HG03159 (cell line): Measurements from ENCODE around the gene TEDC2.
"Not testable (repeated sequence)": the region's sequence is repeated elsewhere in the genome, so short reads cannot be mapped to it uniquely, and the experiment has no call there.

Source experiments
- ATAC-seq: cut with Tn5 transposase; IDR thresholded peaks from one replicate; pipeline ENCODE4 v1.9.1; 2021; ENCODE audit warnings: mild to moderate bottlenecking, moderate library complexity; ENCODE audit not compliant: unreplicated experiment

TEDC2 gene

DNA sequence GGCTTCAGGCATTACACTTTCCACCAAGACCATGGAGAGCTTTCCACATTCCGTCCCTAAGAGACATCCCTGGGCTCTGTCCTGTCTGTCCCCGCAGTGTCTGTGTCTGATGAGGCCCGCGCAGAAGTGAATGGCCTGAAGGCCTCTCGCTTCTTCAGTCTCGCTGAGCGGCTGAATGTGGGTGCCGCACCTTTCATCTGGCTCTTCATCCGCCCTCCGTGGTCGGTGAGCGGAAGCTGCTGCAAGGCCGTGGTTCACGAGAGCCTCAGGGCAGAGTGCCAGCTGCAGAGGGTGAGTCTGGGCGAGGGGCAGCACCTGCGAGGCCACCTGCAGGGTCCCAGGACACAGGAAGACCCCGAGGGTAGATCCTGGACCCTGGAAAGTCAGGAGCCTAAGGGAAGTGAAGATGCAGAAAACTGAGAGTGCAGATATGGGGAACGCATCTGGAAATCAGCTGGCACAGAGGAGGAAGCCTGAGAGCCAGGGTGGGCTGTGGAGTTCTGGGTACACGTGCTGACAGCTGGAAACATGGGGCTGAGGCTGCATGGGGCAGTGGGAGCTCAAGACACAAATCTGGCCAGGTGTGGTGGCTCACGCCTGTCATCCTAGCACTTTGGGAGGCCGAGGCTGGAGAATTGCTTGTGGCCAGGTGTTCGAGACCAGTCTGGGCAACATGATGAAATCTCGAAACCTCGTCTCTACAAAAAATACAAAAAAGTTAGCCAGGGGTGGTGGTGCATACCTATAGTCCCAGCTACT lies 22.7 kb upstream of the TEDC2 start:
- ATAC-seq, result no peak

DNA sequence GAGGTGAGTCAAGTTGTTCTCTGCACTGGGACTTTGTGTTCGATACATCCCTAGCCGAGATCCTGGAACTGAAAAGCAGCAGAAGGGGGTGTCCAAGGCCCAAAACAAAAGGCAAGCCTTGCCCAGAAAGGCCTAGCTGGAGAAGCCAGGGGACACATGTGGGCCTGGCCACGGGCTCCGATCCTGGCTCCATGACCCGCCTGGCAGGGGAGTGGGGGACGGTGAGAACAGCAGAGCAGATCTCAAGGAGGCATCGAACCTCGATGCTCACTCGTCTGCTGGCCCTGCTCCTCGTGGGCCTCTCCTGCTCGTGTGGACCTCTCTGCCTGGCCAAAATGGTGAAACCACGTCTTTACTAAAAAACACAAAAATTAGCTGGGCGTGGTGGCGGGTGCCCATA lies 21.8 kb upstream of the TEDC2 start:
- no peak for ATAC-seq

DNA sequence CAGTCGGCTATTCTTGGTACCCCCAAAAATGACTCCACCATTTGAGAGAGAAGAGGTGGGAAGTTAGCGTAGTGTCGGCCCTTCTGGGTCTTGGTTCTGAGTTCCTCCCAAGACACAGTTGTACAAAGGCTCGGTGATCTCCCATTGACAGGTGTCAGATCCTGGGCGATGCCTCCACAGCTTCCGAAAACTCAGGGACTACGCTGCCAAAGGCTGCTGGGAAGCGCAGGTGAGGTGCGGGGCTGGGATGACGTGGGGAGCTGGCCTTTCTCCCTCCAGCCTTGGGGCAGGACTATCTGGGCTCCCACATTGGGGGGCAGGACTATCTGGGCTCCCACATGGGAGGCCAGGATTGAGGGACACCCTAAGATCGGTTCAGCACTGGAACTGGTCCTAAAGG lies 20.3 kb upstream of the TEDC2 start:
- no peak for ATAC-seq

DNA sequence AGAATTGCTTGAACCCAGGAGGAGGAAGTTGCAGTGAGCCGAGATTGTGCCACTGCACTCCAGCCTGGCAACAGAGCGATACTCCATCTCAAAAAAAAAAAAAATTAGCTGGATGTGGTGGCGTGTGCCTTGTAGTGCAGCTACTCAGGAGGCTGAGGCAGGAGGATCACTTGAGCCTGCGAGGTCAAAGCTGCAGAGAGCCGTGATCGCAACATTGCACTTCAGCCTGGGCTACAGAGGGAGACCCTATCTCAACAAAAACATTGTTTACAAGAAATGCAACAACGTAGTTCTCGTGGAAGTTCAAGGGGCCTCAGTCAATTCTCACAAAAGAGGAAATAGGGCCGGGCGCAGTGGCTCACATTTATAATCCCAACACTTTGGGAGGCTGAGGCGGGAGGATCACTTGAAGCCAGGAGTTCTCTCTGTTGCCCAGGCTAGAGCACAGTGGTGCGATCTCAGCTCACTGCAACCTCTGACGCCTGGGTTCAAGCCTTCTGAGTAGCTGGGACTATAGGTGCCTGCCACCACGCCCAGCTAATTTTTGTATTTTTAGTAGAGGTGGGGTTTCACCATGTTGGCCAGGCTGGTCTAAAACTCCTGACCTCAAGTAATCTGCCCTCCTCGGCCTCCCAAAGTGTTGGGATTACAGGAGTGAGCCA lies 18.6 kb upstream of the TEDC2 start:
- ATAC-seq, result not testable (repeated sequence)

DNA sequence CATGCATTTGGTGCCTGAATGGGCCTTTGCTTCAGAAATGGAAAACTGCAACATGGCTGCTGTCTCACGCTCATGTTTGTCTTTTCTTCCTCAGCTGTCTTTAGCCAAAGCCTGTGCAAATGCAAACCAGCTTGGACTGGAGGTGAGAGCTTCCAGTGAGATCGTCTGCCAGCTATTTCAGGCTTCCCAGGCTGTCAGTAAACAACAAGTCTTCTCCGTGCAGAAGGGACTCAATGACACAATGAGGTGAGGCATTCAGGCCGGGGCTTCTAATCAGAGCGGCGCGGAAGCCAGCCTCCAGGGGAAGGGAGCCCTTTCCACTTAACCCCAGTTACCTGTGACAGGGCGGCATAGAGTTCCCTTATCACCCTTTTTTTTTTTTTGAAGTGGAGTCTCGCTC lies 16.4 kb upstream of the TEDC2 start:
- ATAC-seq, result no peak

DNA sequence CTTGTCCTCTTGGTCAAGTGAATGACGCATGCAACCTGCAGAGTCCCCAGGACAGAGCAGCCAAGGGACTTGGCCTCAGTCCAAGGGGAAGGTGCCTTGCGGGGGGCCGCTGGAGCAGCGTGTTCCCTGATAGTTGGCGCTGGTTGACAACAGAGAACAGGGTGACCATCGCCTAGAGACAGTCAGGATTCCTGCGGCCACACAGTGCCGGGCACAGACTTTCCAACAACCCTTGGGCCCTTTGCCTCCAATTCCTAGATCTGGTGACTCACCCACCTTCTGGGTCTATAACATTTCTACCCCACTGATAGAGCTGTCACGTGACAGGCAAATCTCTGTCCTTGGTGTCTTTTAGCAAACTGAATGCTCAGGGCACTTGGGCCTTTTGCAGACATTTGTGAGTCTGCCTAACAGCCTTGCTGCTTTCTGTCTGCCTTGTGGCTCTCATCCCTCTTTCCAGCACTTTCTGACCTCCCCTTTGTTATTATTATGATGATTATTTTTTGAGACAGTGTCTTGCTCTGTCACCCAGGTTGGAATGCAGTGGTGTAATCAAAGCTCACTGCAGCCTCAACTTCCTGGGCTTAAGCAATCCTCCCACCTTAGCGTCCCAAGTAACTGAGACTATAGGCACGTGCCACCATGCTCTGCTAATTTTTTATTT lies 11.9 kb upstream of the TEDC2 start:
- ATAC-seq, result no peak

DNA sequence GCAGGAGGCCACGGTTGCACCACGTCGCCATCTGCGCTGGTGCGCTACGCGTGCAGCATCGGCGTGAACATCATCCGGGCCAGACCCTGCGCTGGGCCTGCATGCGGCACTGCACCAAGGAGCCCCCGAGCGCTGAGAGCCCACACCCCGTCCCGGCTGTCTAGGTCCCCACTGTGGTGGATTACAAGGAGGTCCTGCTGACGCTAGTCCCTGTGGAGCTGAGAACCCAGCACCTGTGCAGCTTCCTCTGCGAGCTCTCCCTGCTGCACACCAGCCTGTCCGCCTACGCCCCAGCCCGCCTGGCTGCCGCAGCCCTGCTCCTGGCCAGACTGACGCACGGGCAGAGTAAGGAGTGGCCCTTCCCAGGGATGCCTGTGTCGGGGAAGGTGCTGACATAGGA lies 10.8 kb upstream of the TEDC2 start:
- no peak for ATAC-seq

DNA sequence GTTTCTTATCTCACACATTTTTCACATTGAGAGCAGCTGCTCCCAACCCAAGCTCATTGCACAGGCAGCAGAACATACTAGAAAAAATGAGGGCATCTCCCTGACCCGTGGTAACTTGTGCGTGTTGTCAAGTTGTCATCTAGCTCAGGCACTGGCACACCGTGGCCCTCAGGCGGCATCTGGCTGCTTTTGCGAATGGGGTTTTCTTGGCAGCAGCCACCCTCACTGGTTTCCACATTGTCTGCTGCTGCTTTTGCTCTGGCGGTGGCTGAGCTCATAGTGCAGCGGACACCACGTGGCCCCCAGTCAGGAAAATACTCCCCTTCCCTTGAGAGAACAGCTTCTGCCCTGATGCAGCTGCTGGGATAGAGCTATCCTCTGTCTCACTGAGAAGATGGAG lies 9.4 kb upstream of the TEDC2 start:
- ATAC-seq, result no peak

DNA sequence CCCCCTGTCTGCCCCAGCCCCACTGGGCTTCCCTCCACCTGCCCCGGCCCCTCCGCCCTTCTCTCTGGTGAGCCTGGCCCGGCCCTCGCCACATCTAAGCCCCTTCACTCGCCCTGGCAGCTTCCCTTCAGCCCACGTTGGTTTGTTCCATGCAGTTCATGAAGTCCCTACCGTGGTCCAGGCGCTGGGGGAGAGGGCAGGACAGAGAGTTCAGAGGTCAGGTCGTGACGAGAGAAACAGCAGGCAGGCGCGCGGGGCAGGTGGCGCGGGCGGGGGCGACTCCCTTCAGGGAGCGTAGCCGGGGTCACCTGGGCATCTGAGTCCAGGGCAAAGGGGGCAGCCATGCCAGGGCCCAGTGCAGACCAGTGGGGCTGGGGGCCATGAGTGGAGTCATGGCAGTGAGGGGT lies 8.9 kb upstream of the TEDC2 start:
- no peak for ATAC-seq

DNA sequence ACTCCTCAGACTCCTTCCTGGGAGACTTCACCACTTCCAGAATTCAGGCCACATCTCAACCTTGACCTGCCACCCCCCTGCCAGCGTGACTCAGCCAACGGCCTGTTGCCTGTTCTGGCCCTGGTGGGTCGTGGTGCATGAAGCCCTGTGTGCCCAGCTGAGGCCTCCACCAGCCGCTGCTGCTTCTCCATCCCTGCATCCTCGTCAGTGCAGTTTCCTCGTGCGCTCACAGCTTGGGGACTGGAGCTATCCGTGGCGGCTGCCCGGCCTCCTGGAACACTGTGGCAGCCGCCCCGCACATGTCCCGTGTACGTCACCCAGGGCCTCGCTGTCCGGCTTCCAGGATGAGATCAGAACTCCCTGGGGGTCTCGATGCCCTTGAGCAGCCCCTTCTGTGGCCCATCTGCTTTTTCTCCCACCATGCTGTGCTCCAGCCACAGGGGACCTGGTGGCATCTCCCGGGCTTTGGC lies 8.0 kb upstream of the TEDC2 start:
- ATAC-seq, result no peak

DNA sequence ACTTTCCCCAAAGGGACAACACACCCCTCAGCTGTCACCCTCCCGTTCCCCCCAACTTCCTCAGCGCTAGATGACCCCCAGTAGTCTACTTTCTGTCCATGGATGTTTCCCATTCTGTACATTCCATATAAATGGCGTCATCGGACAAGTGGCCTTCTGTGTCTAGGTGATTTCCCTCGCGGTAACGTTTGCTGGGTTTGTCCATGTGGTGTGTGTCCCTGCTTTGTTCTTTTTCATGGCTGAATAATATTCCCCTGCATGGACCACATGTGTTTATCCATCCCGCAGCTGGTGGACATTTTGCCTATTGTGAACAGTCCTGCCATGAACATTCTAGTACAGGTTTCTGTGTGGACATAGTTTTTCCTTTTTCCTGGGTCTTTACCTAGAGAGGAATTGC lies 7.3 kb upstream of the TEDC2 start:
- ATAC-seq, result no peak

DNA sequence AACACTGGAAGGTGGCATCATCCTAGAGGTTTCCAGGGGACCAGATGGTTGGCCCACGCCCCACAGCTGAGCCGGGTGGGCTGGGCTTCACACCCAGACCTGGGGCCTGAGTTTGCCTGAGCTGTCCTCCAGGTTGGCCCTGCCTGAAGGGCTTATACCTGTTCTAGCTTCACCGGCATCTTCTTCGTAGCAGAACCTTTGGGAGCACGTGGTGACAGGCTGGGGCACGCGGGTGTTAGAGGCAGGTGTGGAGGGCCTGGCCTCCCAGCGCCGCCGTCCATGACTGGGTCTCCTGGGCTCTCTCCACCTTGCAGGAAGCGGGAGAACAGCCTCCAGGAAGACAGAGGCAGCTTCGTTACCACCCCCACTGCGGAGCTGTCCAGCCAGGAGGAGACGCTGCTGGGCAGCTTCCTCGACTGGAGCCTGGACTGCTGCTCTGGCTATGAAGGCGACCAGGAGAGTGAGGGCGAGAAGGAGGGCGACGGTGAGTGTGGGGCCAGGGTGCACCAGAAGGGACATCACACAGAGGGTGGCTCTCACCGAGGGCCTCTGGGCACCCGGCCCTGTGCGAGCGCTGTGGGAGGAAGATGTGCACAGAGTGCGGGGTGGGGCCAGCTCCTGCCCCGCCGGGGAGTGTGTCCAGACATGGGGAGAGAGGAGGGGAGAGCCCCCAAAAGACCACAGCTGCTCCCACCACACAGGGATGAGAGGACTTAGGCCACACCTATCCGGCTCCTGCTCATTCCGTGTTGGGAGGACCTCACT lies 4.6 kb upstream of the TEDC2 start:
- no peak for ATAC-seq

DNA sequence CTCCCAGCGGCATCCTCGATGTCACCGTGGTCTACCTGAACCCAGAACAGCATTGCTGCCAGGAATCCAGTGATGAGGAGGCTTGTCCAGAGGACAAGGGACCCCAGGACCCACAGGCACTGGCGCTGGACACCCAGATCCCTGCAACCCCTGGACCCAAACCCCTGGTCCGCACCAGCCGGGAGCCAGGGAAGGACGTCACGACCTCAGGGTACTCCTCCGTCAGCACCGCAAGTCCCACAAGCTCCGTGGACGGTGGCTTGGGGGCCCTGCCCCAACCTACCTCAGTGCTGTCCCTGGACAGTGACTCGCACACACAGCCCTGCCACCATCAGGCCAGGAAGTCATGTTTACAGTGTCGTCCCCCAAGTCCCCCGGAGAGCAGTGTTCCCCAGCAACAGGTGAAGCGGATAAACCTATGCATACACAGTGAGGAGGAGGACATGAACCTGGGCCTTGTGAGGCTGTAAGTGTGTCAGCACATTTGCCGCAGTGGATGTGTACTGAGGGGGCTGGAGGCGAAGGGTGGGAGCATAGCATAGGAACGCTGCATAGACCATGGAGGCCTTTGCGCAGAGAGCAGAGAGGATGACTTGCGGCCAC lies 3.3 kb upstream of the TEDC2 start:
- no peak for ATAC-seq

DNA sequence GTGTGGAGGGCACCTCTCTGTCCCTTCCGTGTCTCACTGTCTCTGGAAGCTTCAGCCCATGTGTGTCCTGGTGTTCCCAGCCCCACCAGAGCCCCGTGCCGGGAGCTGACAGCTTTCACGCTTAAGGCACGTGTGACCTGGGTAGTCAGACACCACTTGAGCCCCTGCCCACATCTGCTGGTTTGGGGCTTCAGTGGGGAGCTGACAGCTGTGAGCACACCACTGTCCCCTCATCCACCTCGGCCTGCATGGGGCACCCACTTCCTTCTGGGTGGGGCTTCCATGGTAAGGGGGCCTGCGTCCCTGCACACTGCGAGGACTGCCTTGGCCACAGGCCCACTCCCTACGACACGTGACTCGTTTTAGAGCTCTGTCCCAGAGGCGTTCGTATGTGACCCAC lies 2.6 kb upstream of the TEDC2 start:
- ATAC-seq, result no peak

DNA sequence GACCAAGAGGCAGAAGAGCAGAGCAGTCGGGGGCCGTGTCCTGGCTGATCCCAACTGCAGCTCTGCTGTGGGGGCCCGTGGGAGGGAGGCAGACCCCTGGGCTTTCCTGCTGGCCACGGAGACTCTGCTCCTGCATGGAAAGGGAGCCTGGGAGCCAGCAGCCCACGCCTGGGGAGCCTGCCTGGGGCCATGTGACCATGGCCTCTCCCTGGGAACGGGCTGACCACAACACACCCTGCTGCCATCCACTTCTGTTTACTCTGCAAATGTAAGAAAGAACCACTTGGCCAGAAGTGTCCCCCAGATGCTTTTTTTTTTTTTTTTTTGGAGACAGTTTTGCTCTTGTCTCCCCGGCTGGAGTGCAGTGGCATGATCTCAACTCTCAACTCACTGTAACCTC lies 2.0 kb upstream of the TEDC2 start:
- no peak for ATAC-seq

DNA sequence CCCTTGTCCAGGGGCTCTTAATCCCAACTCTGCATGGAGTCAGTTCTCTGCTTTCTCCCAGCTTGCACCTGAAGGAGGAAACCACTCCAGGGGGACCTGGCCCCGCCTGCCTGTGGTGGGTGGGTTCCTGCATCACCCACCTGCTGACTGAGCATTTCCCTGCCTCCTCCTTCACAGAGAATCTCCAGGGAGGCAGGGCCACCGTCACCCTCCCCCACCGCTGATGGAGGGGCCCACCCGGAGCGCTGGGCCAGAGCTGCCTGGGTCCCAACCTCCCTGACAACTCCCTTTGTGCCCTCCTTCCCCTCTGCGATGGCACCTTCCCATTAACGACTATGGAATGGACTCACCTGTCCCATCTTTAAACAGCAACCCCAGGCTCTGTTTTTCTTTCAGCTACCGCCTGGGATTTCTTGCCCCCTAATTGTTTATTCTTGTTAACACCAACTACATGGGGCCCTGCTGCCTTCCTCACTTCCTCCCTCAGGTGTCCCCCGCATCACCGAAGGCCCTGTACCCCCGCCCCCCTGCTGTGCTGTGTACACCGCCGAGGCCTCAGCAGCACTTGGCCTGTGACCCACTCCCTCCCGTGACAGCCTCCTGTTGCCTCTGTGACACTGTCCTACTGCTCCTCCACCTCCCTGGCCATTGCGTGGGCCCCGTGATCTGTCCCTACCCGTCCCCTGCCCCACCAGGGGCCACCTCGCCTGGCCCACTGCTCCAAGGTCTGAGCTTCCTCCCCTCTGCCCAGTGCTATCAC lies 842 bp upstream of the TEDC2 start:
- ATAC-seq, result no peak

DNA sequence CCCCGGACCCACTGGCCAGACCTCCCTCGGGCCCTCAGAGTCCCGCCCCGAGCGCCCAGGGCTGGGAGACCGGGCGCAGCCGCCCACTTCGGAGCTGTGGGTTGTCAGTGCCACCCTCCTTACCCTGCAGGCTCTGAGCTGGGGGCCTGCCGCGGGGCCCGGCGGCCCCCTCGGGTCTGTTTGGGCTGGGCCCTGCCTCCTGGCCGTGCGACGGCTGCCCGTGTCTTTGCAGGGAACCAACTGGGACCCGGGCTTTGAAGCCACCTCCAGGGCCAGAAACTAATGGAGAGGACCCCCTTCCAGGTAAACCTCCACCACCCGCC lies 443 bp downstream of the TEDC2 start:
- no peak for ATAC-seq

DNA sequence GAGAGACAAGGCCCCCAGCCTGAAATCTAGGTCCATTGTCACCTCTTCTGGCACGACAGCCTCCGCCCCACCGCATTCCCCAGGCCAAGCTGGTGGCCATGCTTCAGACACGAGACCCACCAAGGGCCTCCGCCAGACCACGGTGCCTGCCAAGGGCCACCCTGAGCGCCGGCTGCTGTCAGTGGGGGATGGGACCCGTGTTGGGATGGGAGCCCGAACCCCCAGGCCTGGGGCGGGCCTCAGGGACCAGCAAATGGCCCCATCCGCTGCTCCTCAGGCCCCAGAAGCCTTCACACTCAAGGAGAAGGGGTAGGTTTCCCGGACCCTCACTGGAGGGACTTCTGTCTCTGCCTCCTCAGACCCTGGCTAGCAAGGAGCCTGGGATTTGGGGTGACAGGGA lies 1.0 kb downstream of the TEDC2 start:
- ATAC-seq, result no peak

DNA sequence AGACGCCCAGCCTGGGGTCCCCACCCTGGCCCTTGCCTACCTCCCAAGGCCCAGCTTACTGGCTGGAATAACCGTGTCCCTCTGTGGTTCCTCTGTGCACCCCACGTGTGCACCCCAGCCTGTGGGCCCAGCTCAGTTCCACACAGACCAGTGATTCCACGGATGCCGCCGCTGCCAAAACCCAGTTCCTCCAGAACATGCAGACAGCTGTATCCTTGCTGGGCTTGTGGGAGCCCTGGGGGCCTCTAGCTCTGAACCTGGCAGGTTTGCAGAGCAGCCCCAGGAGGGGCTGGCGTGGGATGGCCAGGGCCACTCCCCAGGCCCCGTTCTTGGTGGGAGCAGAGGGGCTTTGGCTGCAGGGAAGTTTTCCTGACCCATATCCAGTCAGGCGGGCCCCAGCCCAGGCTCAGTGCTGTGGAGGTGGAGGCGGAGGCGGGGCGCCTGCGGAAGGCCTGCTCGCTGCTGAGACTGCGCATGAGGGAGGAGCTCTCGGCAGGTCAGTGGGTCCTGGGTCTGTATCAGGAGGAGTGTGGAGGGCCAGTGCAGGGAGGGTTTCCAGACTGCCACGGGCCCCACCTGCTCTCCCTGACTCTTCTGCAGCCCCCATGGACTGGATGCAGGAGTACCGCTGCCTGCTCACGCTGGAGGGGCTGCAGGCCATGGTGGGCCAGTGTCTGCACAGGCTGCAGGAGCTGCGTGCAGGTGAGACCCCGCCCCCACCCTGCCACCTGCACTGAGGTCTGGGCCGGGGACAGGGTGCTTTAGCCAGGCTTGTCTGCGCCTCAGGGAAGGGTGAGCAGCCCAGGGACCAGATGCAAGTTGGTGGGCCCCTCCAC lies 2.3 kb downstream of the TEDC2 start:
- no peak for ATAC-seq

DNA sequence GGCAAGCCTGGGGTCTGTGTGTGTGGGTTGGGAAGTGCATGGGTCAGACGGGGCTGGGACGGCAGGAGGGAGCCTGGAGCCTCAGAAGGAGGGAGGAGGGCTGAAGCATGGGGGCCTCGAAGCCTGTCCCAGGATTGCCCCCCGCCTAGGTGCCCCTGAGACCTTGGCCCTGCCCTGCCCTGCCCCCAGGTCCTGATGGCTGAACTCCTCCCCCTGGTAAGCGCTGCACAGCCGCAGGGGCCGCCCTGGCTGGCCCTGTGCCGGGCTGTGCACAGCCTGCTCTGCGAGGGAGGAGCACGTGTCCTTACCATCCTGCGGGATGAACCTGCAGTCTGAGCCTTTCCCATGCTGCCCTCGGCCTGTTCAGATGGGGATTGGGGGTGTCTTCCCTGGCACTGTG lies 4.4 kb downstream of the TEDC2 start:
- ATAC-seq, result no peak
